K562 (cell line): ENCODE measurements around the gene FAM53A. TPM values are rescaled to one million over a fixed set of nuclear protein-coding genes. Genes with fewer than 3 reads are reported as not detected.
A peak's percentile ranks its signal among the peaks of the same experiment; 100 is the strongest.

Experiments used
- CBX2 ChIP-seq: fragments of 200-600 bp; sonication (generic); IDR thresholded peaks from one replicate; pipeline ENCODE4 v1.6.1; 2012; ENCODE audit warnings: mild to moderate bottlenecking, low read length, inconsistent platforms; ENCODE audit not compliant: insufficient read depth, poor library complexity, severe bottlenecking
- CHD7 ChIP-seq: fragments of 200-600 bp; sonication (generic); IDR thresholded peaks from one replicate; pipeline ENCODE4 v1.6.1; 2012; ENCODE audit warnings: mild to moderate bottlenecking, low read depth, low read length, inconsistent platforms
- CREB1 ChIP-seq, 2 experiments: sonication (generic) in 1 of 2; formaldehyde crosslinking in 1 of 2; IDR thresholded peaks; 2 replicates each; pipeline versions ENCODE4 v1.6.1 to v1.8.0; 2012 to 2022; ENCODE audit warnings: inconsistent platforms in 1 of 2, mild to moderate bottlenecking in 1 of 2, missing genetic modification reagents in 1 of 2, moderate library complexity in 1 of 2
- CTBP1 ChIP-seq: fragments of 450-650 bp; IDR thresholded peaks from 2 replicates; pipeline ENCODE4 v1.6.1; 2016; ENCODE audit warnings: borderline replicate concordance
- KAT2B ChIP-seq: IDR thresholded peaks from one replicate; pipeline ENCODE4 v1.6.1; 2012; ENCODE audit warnings: low read depth, mild to moderate bottlenecking, control low read depth, inconsistent platforms, low read length, moderate library complexity
- POLR2G ChIP-seq: fragments of 200-400 bp; formaldehyde crosslinking; IDR thresholded peaks from 2 replicates; pipeline ENCODE4 v1.6.1; 2017; ENCODE audit warnings: low read depth, mild to moderate bottlenecking, antibody characterized with exemption, low read length, moderate library complexity
- STAG1 ChIP-seq: sonication (generic); formaldehyde crosslinking; IDR thresholded peaks from 2 replicates; pipeline ENCODE4 v1.5.0; 2020; ENCODE audit warnings: missing genetic modification reagents, borderline replicate concordance
- SUPT5H ChIP-seq: fragments of 450-650 bp; IDR thresholded peaks from 2 replicates; pipeline ENCODE4 v1.6.1; 2016
- TAF15 ChIP-seq: fragments of 200-400 bp; formaldehyde crosslinking; IDR thresholded peaks from 2 replicates; pipeline ENCODE4 v1.6.1; 2017; ENCODE audit warnings: mild to moderate bottlenecking, low read depth, low read length, moderate library complexity
- THRAP3 ChIP-seq: fragments of 450-650 bp; IDR thresholded peaks from 2 replicates; pipeline ENCODE4 v1.6.1; 2016; ENCODE audit warnings: mild to moderate bottlenecking, inconsistent platforms, borderline replicate concordance
- THRB ChIP-seq: fragments of 450-650 bp; formaldehyde crosslinking; conservative IDR thresholded peaks from 2 replicates; pipeline ENCODE4 v1.4.0; 2022; ENCODE audit warnings: mild to moderate bottlenecking, missing genetic modification characterization
- ZBTB26 ChIP-seq: fragments of 450-650 bp; formaldehyde crosslinking; IDR thresholded peaks from 2 replicates; pipeline ENCODE4 v1.4.0; 2022; ENCODE audit warnings: missing genetic modification characterization
- ZNF140 ChIP-seq: fragments of 250-450 bp; sonication (Bioruptor Pico); IDR thresholded peaks from 2 replicates; pipeline ENCODE4 v1.8.0; 2021; ENCODE audit warnings: moderate library complexity, mild to moderate bottlenecking, inconsistent platforms
- polyA plus RNA-seq, 8 experiments: library from polyadenylated mRNA; depleted of rRNA in 4 of 8; stranded (reverse) in 5 of 8; unstranded in 3 of 8; fragments of >200 nt; fragmentation: Nextera tagmentation in 2 of 8; fragmentation: Illumina TruSeq in 1 of 8; extraction: Ambion mirVana in 2 of 8; extraction: Trizol in 1 of 8; gene quantifications; 2 replicates each; pipeline versions ENCODE4 v1.2.1 to v1.2.3, GENCODE V29; 2011 to 2014; ENCODE audit warnings: inconsistent platforms in 1 of 8, missing spikeins in 1 of 8
- total RNA-seq, 7 experiments: library from RNA; depleted of rRNA in 6 of 7; stranded (reverse); fragments of >200 nt in 6 of 7; fragmentation: Illumina TruSeq in 2 of 7; extraction: Trizol in 2 of 7; gene quantifications; 2 replicates each; pipeline versions ENCODE4 v1.2.1 to v1.2.3, GENCODE V29; 2011 to 2021; ENCODE audit warnings: low replicate concordance in 1 of 7

FAM53A gene
- total and polyA plus RNA-seq, 9 of the 15 experiments (the other 6 are each of a cell fraction or from before 2014, with no cell fraction given), result 0.53 to 2.7 (median 1.4) TPM; not detected in 2

GRCh38 chr4:1720163-1720983, 36.3 kb upstream of the FAM53A start (continued):
- TF ChIP-seq THRAP3 (no peak), CBX2 (no peak), CTBP1 (peak; percentile 54; the same call in 1 of the 2 replicates), CHD7 (no peak), ZNF140 (CRISPR knock-in tag) (no peak), TAF15 (no peak), STAG1 (CRISPR knock-in tag) (no peak), POLR2G (peak; percentile 86), THRB (CRISPR knock-in tag) (no peak), ZBTB26 (CRISPR knock-in tag) (no peak), SUPT5H (peak; percentile 52), KAT2B (no peak), CREB1 (IDR thresholded peaks at IDR 0.05) (no peak), CREB1 (CRISPR knock-in tag; IDR thresholded peaks at IDR 0.05) (peak; percentile 36; the same call in 1 of the 2 replicates)
